Activated naive CD4-positive, alpha-beta T cell treated with anti-CD3 and anti-CD28 coated beads, Interleukin-2, amount 10 ng/mL, durations not matched to agents 7 days and 5 days (primary cell): ENCODE data around the gene SKP1.

Experiments used
- CTCF ChIA-PET: fragments of 350-600 bp; sonication (Branson Sonifier 250); formaldehyde crosslinking; loops from one replicate; lab custom pipeline; 2021; ENCODE audit warnings: antibody characterized with exemption; lab: Charles Lee
- DNase-seq: peaks from one replicate; pipeline ENCODE4 v3.0.0-alpha.2; 2020
- H3K27ac Mint-ChIP-seq: one replicate; pipeline ENCODE4 v1.8.0; 2021; ENCODE audit warnings: mild to moderate bottlenecking, moderate library complexity, mixed read lengths
- H3K27me3 Mint-ChIP-seq: one replicate; pipeline ENCODE4 v1.8.0; 2021; ENCODE audit warnings: mild to moderate bottlenecking, mixed read lengths
- H3K36me3 Mint-ChIP-seq: one replicate; pipeline ENCODE4 v1.8.0; 2021; ENCODE audit warnings: mixed read lengths
- H3K4me1 Mint-ChIP-seq: one replicate; pipeline ENCODE4 v1.8.0; 2021; ENCODE audit warnings: mixed read lengths
- H3K4me3 Mint-ChIP-seq: one replicate; pipeline ENCODE4 v1.8.0; 2021; ENCODE audit warnings: mild to moderate bottlenecking, moderate library complexity, mixed read lengths
- H3K9me3 Mint-ChIP-seq: one replicate; pipeline ENCODE4 v1.8.0; 2021; ENCODE audit warnings: mixed read lengths

The SKP1 gene

DNA sequence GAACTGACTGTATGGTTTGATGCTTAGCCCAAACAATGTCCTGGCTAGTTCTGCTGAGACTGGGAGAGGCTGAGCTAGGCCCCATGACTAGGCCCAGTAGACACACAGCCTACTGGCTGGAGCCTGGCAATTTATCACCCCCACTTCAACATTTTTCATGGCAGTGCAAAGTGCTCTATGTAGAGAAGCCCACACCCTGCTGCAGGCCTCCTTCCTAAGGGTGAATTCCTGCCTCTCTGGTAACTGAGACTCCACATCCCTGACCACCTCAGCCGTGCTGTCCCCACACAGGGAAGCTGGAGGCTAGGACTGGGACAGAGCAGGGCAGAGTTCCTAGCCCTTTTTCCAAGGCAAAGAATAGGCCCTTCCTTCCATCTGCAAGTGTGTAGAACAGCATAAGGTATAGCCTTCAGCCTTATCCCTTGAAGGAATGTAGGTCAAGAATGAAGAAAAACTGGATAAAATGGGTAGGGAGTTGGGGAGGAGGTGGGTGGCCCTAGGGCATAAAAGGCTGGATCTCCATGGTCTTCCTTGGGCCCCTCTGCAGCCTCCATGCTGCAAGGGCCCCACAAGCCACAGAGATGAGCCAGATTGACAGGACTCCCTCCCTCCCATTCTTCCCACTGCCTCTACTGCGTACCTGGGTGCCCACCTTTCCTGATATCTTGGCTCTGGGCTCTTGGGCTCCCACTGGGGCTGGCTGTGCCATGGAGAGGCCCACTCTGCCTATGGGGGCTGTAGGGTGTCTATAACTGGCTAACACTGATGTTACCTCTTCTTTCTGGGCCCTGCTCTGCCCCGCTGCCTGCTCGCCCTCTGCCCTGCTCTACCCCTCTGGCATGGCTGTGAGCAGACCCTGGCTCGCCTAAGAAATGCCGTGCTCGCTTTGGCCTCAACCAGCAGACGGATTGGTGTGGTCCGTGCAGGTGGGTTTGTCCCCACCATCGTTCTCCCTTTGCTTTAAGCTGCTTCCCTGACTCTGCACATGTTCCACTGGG, 32.5 kb downstream of the SKP1 start:
- Mint-ChIP-seq H3K36me3 (peaks cover 73% of the 10 kb centered on the region), H3K4me3 (no peak overlapping the region), H3K27ac (peak overlapping the region; percentile 74), H3K27me3 (no peaks in the 10 kb centered on the region), H3K9me3 (no peaks in the 10 kb centered on the region), H3K4me1 (peaks cover 41% of the 10 kb centered on the region)
- peak; percentile 16 for DNase-seq
- CTCF ChIA-PET = interaction anchor here (1.5 to 35.0 kb wide), 5 partner anchors 16 to 159 kb away, joined by 3 to 743 read pairs (median 4); no protein-coding TSS in a partner anchor

DNA sequence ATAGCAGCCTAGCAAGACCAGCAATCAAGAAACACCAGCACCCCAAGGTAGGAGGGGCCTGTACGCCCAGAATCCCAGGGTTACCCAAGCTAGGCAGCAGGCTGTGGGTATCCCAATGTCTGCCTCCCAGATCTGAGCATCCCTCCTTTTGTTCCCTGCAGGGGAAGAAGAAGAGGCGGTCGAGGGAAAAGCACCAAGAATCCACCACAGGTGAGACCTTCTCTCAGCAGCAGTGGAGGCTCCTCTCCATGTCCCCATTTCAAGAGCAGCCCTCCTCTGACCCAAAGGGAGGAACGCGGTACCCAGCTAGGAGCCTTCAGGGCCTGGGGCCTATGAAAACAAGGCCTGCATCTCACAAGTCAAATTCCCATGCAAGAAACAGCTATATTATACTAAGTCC, 33.3 kb downstream of the SKP1 start:
- Mint-ChIP-seq H3K27ac (peak overlapping the region; percentile 67), H3K4me3 (no peak overlapping the region), H3K27me3 (no peaks in the 10 kb centered on the region), H3K4me1 (peaks cover 47% of the 10 kb centered on the region), H3K36me3 (peaks cover 76% of the 10 kb centered on the region), H3K9me3 (no peaks in the 10 kb centered on the region)
- DNase-seq = peak; percentile 16
- CTCF ChIA-PET = interaction anchor here (1.6 to 35.0 kb wide), 4 partner anchors 104 to 158 kb away, joined by 3 to 743 read pairs (median 8); no protein-coding TSS in a partner anchor

DNA sequence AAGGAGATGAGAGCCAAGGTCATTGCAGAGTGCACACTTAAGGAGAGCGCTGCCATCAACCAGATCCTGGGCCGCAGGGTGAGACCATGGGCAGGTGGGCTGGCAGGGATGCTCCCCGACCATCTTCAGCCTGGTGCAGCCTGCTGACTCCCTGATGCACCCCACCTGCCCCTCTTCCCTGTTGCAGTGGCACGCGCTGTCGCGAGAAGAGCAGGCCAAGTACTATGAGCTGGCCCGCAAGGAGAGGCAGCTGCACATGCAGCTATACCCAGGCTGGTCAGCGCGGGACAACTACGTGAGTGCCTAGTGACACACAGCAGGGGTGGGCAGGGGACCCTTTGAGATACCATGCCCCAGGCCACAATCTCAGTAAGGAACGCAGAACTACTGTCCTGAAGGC, 33.9 kb downstream of the SKP1 start:
- peaks cover 75% of the 10 kb centered on the region for H3K36me3 Mint-ChIP-seq
- H3K4me1 Mint-ChIP-seq = peaks cover 49% of the 10 kb centered on the region
- H3K27ac Mint-ChIP-seq = peak overlapping the region; percentile 67

DNA sequence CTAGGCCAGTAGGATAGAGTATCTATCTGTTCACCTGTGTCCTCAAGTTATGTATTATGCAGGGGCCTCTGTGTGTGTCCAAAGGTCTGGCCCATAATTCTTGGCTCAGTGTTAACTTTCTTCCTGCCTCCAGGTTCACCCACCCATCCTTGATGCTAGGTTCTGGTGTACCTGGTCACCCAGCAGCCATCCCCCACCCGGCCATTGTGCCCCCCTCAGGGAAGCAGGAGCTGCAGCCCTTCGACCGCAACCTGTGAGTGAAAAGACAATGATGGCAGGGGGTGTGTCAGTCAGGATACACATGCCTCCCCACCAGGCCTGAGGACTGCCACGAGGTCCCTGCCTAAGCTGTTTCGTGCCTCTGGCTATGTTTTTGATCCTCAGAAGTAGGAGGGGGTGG, 34.7 kb downstream of the SKP1 start:
- no peak overlapping the region for H3K4me3 Mint-ChIP-seq
- CTCF ChIA-PET = interaction anchor here (1.3 to 35.0 kb wide), 4 partner anchors 69 to 115 kb away, joined by 3 to 743 read pairs (median 26); no protein-coding TSS in a partner anchor
- H3K4me1 Mint-ChIP-seq = peaks cover 57% of the 10 kb centered on the region
- no peaks in the 10 kb centered on the region for H3K9me3 Mint-ChIP-seq
- peak; percentile 13 for DNase-seq
- H3K27ac Mint-ChIP-seq = peak overlapping the region; percentile 63
- H3K36me3 Mint-ChIP-seq = peaks cover 79% of the 10 kb centered on the region
- no peaks in the 10 kb centered on the region for H3K27me3 Mint-ChIP-seq

More for the DNA sequence above, 33.9 kb downstream of the SKP1 start:
- Mint-ChIP-seq H3K27me3 (no peaks in the 10 kb centered on the region), H3K4me3 (no peak overlapping the region), H3K9me3 (no peaks in the 10 kb centered on the region)
- peak; percentile 18 for DNase-seq
- CTCF ChIA-PET = interaction anchor here (1.6 to 35.0 kb wide), 3 partner anchors 103 to 157 kb away, joined by 3 to 743 read pairs (median 11); no protein-coding TSS in a partner anchor

DNA sequence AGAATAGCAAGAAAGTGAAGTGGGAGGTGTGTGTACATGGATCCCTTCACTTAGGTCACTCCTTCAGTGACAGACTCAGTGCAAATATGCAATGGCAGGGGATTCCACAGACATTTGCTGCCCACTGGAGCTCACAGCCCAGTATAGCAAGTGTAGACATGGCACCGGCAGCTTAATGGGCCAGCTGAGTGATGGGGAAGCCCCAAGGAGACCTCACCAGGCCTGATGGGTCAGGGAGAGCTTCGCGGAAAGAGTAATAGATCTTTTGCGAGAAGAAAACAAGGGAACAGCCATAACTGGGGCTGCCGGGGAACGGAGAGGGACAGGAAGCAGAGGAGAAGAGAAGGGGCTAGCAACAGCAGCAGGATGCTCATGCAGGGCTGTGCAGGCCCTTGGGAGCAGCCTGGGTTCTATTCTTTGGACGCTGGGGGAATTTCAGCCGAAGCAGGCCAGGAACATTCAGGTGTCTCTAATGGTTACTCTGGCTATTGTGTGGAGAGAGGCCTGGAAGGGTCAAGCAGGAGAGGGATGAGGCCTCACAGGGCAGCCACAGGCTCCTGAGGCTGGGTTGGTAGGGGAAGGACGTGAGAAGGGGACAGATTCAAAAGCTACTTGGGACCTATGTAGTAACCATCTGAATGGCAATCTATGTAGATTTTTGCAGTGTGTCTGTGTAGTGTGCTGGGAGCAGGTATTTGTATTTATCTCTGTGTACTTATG, 35.3 kb downstream of the SKP1 start:
- Mint-ChIP-seq H3K27ac (peak overlapping the region; percentile 63), H3K4me1 (peaks cover 63% of the 10 kb centered on the region), H3K4me3 (no peak overlapping the region), H3K27me3 (no peaks in the 10 kb centered on the region), H3K9me3 (no peaks in the 10 kb centered on the region), H3K36me3 (peaks cover 76% of the 10 kb centered on the region)
- peak; percentile 42 for DNase-seq
- CTCF ChIA-PET = interaction anchor here (0.8 to 35.0 kb wide), 10 partner anchors 17 to 116 kb away, joined by 3 to 743 read pairs (median 6); no protein-coding TSS in a partner anchor

DNA sequence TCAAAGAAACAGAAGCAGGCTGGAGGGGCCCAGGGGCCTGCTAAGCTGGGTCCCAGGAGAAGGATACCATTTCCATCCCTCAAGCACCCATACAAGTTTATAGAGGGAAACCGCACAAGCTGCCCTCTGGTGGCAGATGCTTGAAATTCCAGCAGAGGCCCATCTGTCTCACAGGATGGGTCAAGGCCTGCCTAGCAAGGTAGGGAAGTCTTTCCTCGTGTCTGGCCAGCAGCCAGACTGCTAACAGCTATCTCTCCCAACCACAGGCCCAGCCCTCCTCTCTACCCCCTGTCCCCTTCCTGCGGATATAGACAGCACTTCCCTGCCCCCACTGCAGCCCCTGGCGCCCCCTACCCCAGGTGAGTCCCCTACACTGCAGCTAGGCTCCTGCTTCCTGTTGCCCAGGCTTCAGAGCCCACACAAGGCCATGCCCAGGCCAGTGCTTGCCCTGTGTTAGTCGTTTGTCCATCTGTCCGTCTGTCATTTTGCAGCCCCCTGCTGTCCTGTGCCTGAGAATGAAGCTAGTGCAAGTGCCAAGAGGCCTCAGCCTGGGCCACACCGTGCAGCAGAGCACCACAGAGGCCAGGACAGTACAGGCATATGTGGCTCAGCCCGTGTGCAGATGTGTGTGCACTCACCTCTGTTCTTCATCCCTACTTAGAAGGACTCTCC, 36.1 kb downstream of the SKP1 start:
- H3K4me3 Mint-ChIP-seq = no peak overlapping the region
- DNase-seq = peak; percentile 77
- CTCF ChIA-PET = interaction anchor here (0.8 to 35.0 kb wide), 9 partner anchors 18 to 115 kb away, joined by 3 to 743 read pairs (median 4); no protein-coding TSS in a partner anchor
- peaks cover 68% of the 10 kb centered on the region for H3K4me1 Mint-ChIP-seq
- H3K27ac Mint-ChIP-seq = peak overlapping the region; percentile 72
- H3K36me3 Mint-ChIP-seq = peaks cover 74% of the 10 kb centered on the region
- no peaks in the 10 kb centered on the region for H3K9me3 Mint-ChIP-seq
- H3K27me3 Mint-ChIP-seq = no peaks in the 10 kb centered on the region

DNA sequence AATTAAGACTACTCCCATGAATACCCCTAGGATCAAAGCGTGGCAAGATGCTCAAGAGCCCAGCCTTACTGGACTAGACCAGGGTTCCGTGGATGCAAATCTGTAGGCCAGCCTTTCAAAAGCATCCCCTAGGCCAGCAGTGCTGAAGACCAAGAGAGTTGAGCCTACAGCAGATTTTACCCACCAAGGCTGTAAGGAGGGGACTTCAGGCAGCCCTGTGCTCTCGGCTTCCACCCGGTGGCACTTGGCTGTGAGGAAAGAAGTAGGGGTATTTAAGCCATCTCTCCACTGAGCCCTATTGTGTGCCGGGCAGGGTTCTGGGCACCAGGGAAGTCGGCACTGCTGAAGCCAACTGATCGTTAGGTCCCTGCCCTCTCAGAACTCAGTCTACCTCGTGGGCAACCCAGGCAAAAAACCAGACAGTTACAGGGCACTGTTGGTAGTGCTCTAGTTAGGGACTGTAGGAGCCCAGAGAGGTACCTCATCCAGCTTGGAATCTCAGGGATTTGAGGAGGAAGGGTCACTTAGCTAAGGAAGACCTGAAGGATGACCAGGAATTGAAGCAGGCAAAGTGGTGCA, 36.8 kb downstream of the SKP1 start:
- H3K27ac Mint-ChIP-seq = peak overlapping the region; percentile 72
- H3K27me3 Mint-ChIP-seq = no peaks in the 10 kb centered on the region
- peaks cover 75% of the 10 kb centered on the region for H3K4me1 Mint-ChIP-seq
- peaks cover 81% of the 10 kb centered on the region for H3K36me3 Mint-ChIP-seq
- no peaks in the 10 kb centered on the region for H3K9me3 Mint-ChIP-seq
- no peak overlapping the region for H3K4me3 Mint-ChIP-seq
- DNase-seq = peak; percentile 18
- CTCF ChIA-PET = interaction anchor here (1.1 to 35.0 kb wide), 8 partner anchors 30 to 114 kb away, joined by 3 to 743 read pairs (median 6); no protein-coding TSS in a partner anchor

DNA sequence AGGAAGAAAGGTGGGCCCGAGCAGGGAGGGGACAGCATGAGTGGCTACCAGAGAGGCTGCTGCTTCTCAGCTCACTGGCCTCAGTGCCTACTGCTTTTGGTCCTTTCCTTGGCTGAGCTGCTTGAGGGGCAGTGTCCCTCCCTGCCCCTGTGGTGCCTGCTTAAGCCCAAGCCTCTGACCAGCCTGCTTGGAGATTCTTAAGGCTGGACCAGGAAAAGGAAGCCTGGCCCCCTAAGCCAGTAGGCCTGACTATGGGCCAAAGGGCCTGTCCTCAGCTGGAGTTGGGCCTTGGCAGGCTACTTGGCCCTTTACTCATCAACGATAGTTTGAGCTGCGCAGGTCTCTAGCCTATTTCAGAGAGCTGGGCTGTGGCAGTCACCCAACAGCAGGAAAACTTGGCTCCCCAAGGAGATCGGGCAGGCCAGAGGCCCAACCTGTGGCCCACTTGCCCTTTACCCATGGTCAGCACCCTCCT, 37.3 kb downstream of the SKP1 start:
- Mint-ChIP-seq H3K4me1 (peaks cover 75% of the 10 kb centered on the region), H3K4me3 (no peak overlapping the region), H3K27me3 (no peaks in the 10 kb centered on the region), H3K9me3 (no peaks in the 10 kb centered on the region), H3K27ac (peak overlapping the region; percentile 72), H3K36me3 (peaks cover 80% of the 10 kb centered on the region)
- no peak for DNase-seq
- CTCF ChIA-PET = interaction anchor here (1.4 to 35.0 kb wide), 5 partner anchors 52 to 113 kb away, joined by 3 to 743 read pairs (median 19); no protein-coding TSS in a partner anchor

DNA sequence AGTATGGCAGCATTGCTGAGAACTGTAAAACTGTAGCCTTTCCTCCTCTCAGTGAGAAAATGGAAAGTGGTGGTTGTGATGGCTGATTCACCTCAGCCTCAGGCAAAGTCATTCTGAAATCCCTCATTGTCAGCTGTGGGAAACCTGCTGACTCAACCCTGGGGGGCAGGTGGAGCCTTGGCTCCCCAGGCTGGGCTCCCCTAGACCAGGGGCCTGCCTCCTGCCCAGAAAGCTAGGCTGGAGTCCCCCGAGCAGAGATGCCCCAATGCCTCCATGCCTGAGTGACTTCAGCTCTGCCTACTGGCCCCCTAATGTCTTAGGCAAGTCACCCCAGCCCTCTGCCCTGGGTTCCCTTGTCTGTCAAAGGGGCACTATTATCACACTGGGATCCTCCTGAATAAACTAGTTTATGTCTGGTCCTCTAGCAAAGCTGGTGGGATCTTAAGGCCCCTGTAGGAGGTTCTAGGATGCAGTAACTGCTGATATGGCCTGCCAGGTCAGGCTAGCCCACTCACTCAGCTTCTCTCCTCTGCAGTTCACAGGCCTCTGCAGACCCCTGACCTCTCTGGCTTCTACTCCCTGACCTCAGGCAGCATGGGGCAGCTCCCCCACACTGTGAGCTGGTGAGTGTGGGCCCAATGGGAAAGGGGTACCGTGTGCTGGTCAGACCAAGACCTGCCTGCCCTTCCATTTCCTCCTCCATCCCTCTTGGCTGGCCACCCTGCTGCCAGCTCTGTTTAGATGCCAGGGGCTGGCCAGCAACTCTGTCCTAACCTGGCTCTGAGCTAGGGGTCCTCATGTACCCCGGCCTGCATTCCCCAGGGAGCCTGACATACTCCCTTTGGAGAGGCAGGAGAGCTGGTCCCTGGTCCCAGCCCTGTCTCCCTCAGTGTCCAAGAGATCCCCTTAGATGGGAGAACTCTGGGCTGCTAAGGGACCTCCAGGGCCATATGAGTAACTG, 38.1 kb downstream of the SKP1 start:
- Mint-ChIP-seq H3K4me1 (peaks cover 80% of the 10 kb centered on the region), H3K4me3 (no peak overlapping the region), H3K27ac (peak overlapping the region; percentile 64), H3K27me3 (no peaks in the 10 kb centered on the region), H3K36me3 (peaks cover 76% of the 10 kb centered on the region), H3K9me3 (no peaks in the 10 kb centered on the region)
- DNase-seq = peak; percentile 45
- CTCF ChIA-PET = interaction anchor here (0.6 to 35.0 kb wide), 6 partner anchors 51 to 482 kb away, joined by 3 to 743 read pairs (median 12); no protein-coding TSS in a partner anchor

DNA sequence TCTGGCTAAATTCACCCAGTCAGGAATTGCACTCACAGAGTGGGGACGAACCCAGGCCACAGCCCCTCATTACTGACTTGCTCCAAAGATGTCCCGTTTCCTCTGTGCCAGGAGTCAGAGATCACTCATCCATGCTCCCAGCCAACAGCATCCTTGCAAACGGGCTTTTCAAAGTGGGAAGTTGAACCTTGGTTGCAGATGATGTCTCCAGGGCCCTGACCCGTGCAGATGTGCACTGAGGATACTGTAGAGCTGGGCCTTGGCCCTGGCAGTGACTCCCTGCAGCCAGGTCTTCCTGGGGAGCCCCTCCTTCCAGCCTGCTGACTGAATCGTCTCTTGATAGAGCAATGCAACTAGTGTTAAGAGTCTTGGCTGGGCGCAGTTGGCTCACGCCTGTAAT, 40.0 kb downstream of the SKP1 start:
- H3K27ac Mint-ChIP-seq = peak overlapping the region; percentile 82
- peaks cover 96% of the 10 kb centered on the region for H3K4me1 Mint-ChIP-seq
- no peak for DNase-seq
- no peaks in the 10 kb centered on the region for H3K27me3 Mint-ChIP-seq
- H3K4me3 Mint-ChIP-seq = no peak overlapping the region
- H3K9me3 Mint-ChIP-seq = no peaks in the 10 kb centered on the region
- CTCF ChIA-PET = interaction anchor here (4.4 to 35.0 kb wide), 2 partner anchors 97 to 111 kb away, joined by 19 to 743 read pairs; no protein-coding TSS in a partner anchor
- H3K36me3 Mint-ChIP-seq = peaks cover 78% of the 10 kb centered on the region

DNA sequence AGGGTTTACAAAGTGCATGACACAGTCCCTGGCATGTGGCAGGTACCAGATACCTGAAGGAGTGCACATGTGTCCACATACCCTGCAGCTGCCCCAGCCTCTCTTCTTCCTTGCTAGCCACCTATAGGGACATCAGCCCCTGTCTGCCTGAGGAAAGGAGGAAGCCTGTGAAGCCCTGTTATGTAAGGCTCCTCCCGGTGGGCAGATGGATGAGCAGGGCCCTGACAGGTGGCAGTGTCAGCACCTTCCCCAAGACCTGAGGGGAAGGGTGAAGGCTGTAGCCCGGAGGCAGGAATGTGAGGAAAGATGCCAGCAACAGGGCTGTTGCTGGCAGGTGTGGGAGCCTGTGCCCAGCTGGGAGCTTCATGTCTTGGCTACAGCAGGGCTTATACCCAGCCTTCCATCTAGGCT, 40.5 kb downstream of the SKP1 start:
- CTCF ChIA-PET = interaction anchor here (0.9 to 35.0 kb wide), 2 partner anchors 69 to 96 kb away, joined by 3 to 743 read pairs; no protein-coding TSS in a partner anchor
- DNase-seq = no peak
- Mint-ChIP-seq H3K27ac (peak overlapping the region; percentile 82), H3K4me1 (peaks cover 96% of the 10 kb centered on the region), H3K4me3 (no peak overlapping the region), H3K36me3 (peaks cover 77% of the 10 kb centered on the region), H3K9me3 (no peaks in the 10 kb centered on the region), H3K27me3 (no peaks in the 10 kb centered on the region)
